IMR-90 (cell line): ENCODE results near the gene TEX50. TPM values are rescaled to one million over a fixed set of nuclear protein-coding genes. Genes with fewer than 3 reads are reported as not detected.
"Not testable (repeated sequence)": the region's sequence is repeated elsewhere in the genome, so short reads cannot be mapped to it uniquely, and the experiment has no call there.

Source experiments
- ATAC-seq: fragments of 200-7000 bp; cut with Tn5 transposase; 2 replicates; pipeline ENCODE4 v1.9.1; 2020; ENCODE audit warnings: low read depth, mild to moderate bottlenecking, moderate library complexity
- BruUV-seq: library from RNA; stranded (reverse); fragments of 400-500 nt; replicated peaks from 2 replicates; lab custom pipeline; 2021; lab: Mats Ljungman, UMichigan
- CTCF ChIA-PET: fragments of 300-600 bp; formaldehyde crosslinking; extraction: SDS; loops from one replicate; lab custom pipeline; 2021; ENCODE audit warnings: antibody characterized with exemption; lab: Yijun Ruan, JAX
- POLR2A ChIA-PET: fragments of 300-600 bp; sonication (Branson Sonifier 250); formaldehyde crosslinking; loops from one replicate; lab custom pipeline; 2022; ENCODE audit warnings: antibody characterized with exemption; ENCODE audit not compliant: unreplicated experiment; lab: Charles Lee
- DNase-seq: peaks from one replicate; pipeline ENCODE4 v3.0.0; 2013
- H2AFZ ChIP-seq: replicated peaks from 2 replicates; pipeline ENCODE3; 2013; ENCODE audit warnings: low read length, mild to moderate bottlenecking; ENCODE audit not compliant: poor library complexity
- H2AK5ac ChIP-seq: 2 replicates; pipeline ENCODE4 v1.6.1; 2013; ENCODE audit warnings: low read depth, low read length, inconsistent platforms
- H2AK9ac ChIP-seq: replicated peaks from 2 replicates; pipeline ENCODE3; 2013; ENCODE audit warnings: mild to moderate bottlenecking, low read depth, low read length, moderate library complexity; ENCODE audit not compliant: poor library complexity
- H2BK120ac ChIP-seq: 2 replicates; pipeline ENCODE4 v1.6.1; 2013; ENCODE audit warnings: low read depth, low read length, inconsistent platforms
- H2BK15ac ChIP-seq: 3 replicates; pipeline ENCODE4 v1.6.1; 2013; ENCODE audit warnings: low read depth, low read length, inconsistent platforms
- H2BK20ac ChIP-seq: 2 replicates; pipeline ENCODE4 v1.6.1; 2013; ENCODE audit warnings: low read depth, mild to moderate bottlenecking, inconsistent platforms, low read length, moderate library complexity
- H2BK5ac ChIP-seq: 2 replicates; pipeline ENCODE4 v1.6.1; 2013; ENCODE audit warnings: mild to moderate bottlenecking, low read depth, low read length, inconsistent platforms; ENCODE audit not compliant: poor library complexity, severe bottlenecking
- H3K14ac ChIP-seq: replicated peaks from 2 replicates; pipeline ENCODE4 v1.6.1; 2013; ENCODE audit warnings: low read depth, low read length, inconsistent platforms
- H3K18ac ChIP-seq: 2 replicates; pipeline ENCODE4 v1.6.1; 2013; ENCODE audit warnings: low read depth, low read length, control low read depth
- H3K23ac ChIP-seq: 2 replicates; pipeline ENCODE4 v1.6.1; 2013; ENCODE audit warnings: low read depth, low read length, inconsistent platforms
- H3K27ac ChIP-seq: 2 replicates; pipeline ENCODE4 v1.5.1; 2013; ENCODE audit warnings: mild to moderate bottlenecking, control low read depth, low read length; ENCODE audit not compliant: insufficient read depth
- H3K27me3 ChIP-seq: 2 replicates; pipeline ENCODE4 v1.6.1; 2013; ENCODE audit warnings: low read length; ENCODE audit not compliant: control insufficient read depth, insufficient read depth
- H3K36me3 ChIP-seq: 2 replicates; pipeline ENCODE4 v1.6.1; 2013; ENCODE audit warnings: low read length, mixed read lengths; ENCODE audit not compliant: control insufficient read depth, insufficient read depth
- H3K4ac ChIP-seq: 2 replicates; pipeline ENCODE4 v1.6.1; 2013; ENCODE audit warnings: low read depth, low read length, inconsistent platforms
- H3K4me1 ChIP-seq: 2 replicates; pipeline ENCODE4 v1.6.1; 2013; ENCODE audit warnings: low read length, mixed read lengths; ENCODE audit not compliant: control insufficient read depth, insufficient read depth
- H3K4me2 ChIP-seq: 2 replicates; pipeline ENCODE4 v1.6.1; 2013; ENCODE audit warnings: low read depth, mild to moderate bottlenecking, control low read depth, low read length, moderate library complexity
- H3K4me3 ChIP-seq: 2 replicates; pipeline ENCODE4 v1.5.1; 2013; ENCODE audit warnings: low read depth, mild to moderate bottlenecking, control low read depth, low read length, moderate library complexity; ENCODE audit not compliant: insufficient read depth
- H3K56ac ChIP-seq: 2 replicates; pipeline ENCODE4 v1.6.1; 2013; ENCODE audit warnings: low read length, inconsistent platforms; ENCODE audit not compliant: insufficient read depth; ENCODE audit errors: extremely low read depth
- H3K79me1 ChIP-seq, 2 experiments: 2 replicates each; pipeline ENCODE4 v1.6.1; 2013; ENCODE audit warnings: low read length in 2 of 2, inconsistent platforms in 1 of 2, low read depth in 1 of 2
- H3K9ac ChIP-seq: 2 replicates; pipeline ENCODE4 v1.6.1; 2013; ENCODE audit warnings: low read depth, low read length, control low read depth
- H3K9me1 ChIP-seq: 2 replicates; pipeline ENCODE4 v1.6.1; 2013; ENCODE audit warnings: low read length, inconsistent platforms; ENCODE audit not compliant: insufficient read depth
- H3K9me3 ChIP-seq: 2 replicates; pipeline ENCODE4 v1.6.1; 2013; ENCODE audit warnings: low read length; ENCODE audit not compliant: control insufficient read depth, insufficient read depth
- H4K20me1 ChIP-seq: 2 replicates; pipeline ENCODE4 v1.6.1; 2013; ENCODE audit warnings: low read length, inconsistent platforms; ENCODE audit not compliant: insufficient read depth
- H4K5ac ChIP-seq: 2 replicates; pipeline ENCODE4 v1.6.1; 2013; ENCODE audit warnings: mild to moderate bottlenecking, low read depth, low read length, control low read depth
- H4K8ac ChIP-seq, 2 experiments: 2 replicates each; pipeline ENCODE4 v1.6.1; 2013; ENCODE audit warnings: low read depth in 2 of 2, low read length in 2 of 2, control low read depth in 1 of 2, inconsistent platforms in 1 of 2
- H4K91ac ChIP-seq: 2 replicates; pipeline ENCODE4 v1.6.1; 2013; ENCODE audit warnings: low read depth, low read length, inconsistent platforms; ENCODE audit not compliant: insufficient read depth
- CTCF ChIP-seq: conservative IDR thresholded peaks from 2 replicates; pipeline ENCODE4 v1.5.1; 2012; ENCODE audit warnings: mild to moderate bottlenecking, low read depth, low read length, improper control_type of control experiment
- WGBS, 2 experiments: methylation state at CpG; one replicate each; pipeline versions ENCODE4 v1.1.5 to v1.1.7; 2013; ENCODE audit warnings: missing lambda C conversion rate in 2 of 2; ENCODE audit not compliant: insufficient read length in 1 of 2; ENCODE audit errors: extremely low coverage in 2 of 2; 5-methylcytosine and 5-hydroxymethylcytosine counted together
- dilution Hi-C: fragments of 300-500 bp; cut with HindIII; formaldehyde crosslinking; loops from one replicate; pipeline ENCODE4 v1.14.3; 2018; ENCODE audit warnings: low sequenced_read_pairs; ENCODE audit not compliant: unreplicated experiment
- in situ Hi-C: fragments of 300-500 bp; cut with MboI; formaldehyde crosslinking; loops from 3 replicates; pipeline ENCODE4 v1.14.3; 2019; ENCODE audit warnings: low sequenced_read_pairs, inconsistent platforms, mixed read lengths
- intact Hi-C: fragments of 100-400 bp; cut with micrococcal nuclease; formaldehyde crosslinking; loops from 2 replicates; pipeline ENCODE4 v1.10.0; 2022
- polyA plus RNA-seq, 3 experiments: library from polyadenylated mRNA; depleted of rRNA; stranded (reverse); fragments of >200 nt; gene quantifications; 2 replicates each; pipeline ENCODE4 v1.2.3, GENCODE V29; 2012; ENCODE audit warnings: low replicate concordance in 1 of 3
- total RNA-seq: library from RNA; depleted of rRNA; stranded (reverse); fragments of >200 nt; gene quantifications from 2 replicates; pipeline ENCODE4 v1.2.3, GENCODE V29; 2012

The TEX50 gene
- total and polyA plus RNA-seq, 2 of the 4 experiments (the other 2 are of a cell fraction) = not detected

GRCh38 chr1:173628888-173629287, 6.2 kb upstream of the TEX50 start:
- Histone ChIP-seq H3K4me2 (no peak overlapping the region), H4K5ac (no peak overlapping the region), H4K8ac (no peak overlapping the region), H3K56ac (no peak overlapping the region), H2BK120ac (no peak overlapping the region), H3K79me1 (no peaks in the 10 kb centered on the region), H2BK5ac (no peak overlapping the region), H3K18ac (no peak overlapping the region), H3K27ac (no peak overlapping the region), H3K14ac (no peak overlapping the region), H2AK9ac (no peak overlapping the region), H2BK15ac (no peak overlapping the region), H2AFZ (no peak overlapping the region), H4K20me1 (no peaks in the 10 kb centered on the region), H3K36me3 (no peaks in the 10 kb centered on the region), H3K4ac (no peak overlapping the region), H2AK5ac (no peak overlapping the region), H4K91ac (no peak overlapping the region), H3K9me1 (no peaks in the 10 kb centered on the region), H3K23ac (no peak overlapping the region), H2BK20ac (no peak overlapping the region), H3K4me3 (no peak overlapping the region), H3K4me1 (no peaks in the 10 kb centered on the region), H3K9me3 (no peaks in the 10 kb centered on the region), H3K27me3 (no peaks in the 10 kb centered on the region; the same call in 1 of the 2 replicates), H3K9ac (no peak overlapping the region)
- DNase-seq = no peak
- dilution Hi-C loops (no loop called here), intact Hi-C loops (no loop called here), in situ Hi-C loops (no loop called here)
- TF ChIP-seq CTCF = no peak
- no peak for ATAC-seq
- POLR2A ChIA-PET = no interaction called here
- no TSS peak for BruUV-seq
- WGBS, 2 experiments = no CpG with 5 or more reads among the region's 3 CpGs
- CTCF ChIA-PET = no interaction called here

GRCh38 chr1:173637236-173638042, 2.3 kb downstream of the TEX50 start:
- H2AFZ ChIP-seq, H2BK120ac ChIP-seq, intact Hi-C loops, H3K4ac ChIP-seq, H3K4me3 ChIP-seq, DNase-seq, CTCF ChIA-PET, H3K4me2 ChIP-seq, H3K23ac ChIP-seq, H3K14ac ChIP-seq, H4K20me1 ChIP-seq, H3K79me1 ChIP-seq, H3K27ac ChIP-seq, H2AK5ac ChIP-seq, H3K56ac ChIP-seq, H3K9me3 ChIP-seq, H3K18ac ChIP-seq, in situ Hi-C loops, H3K9me1 ChIP-seq, H4K91ac ChIP-seq, POLR2A ChIA-PET, BruUV-seq, H3K9ac ChIP-seq, H2BK20ac ChIP-seq, H3K36me3 ChIP-seq, H2BK5ac ChIP-seq, dilution Hi-C loops, H4K8ac ChIP-seq, H4K5ac ChIP-seq, H2AK9ac ChIP-seq, H2BK15ac ChIP-seq, H3K27me3 ChIP-seq, H3K4me1 ChIP-seq, ATAC-seq: not testable (repeated sequence)
- 85% methylated on average over 4 of the region's 6 CpGs; no CpG with 5 or more reads in 1 of the 2 experiments for WGBS, 2 experiments
